ENCODE results near the gene DEDD2.

The DEDD2 gene

GRCh38 chr19:42169486-42170413, 47.7 kb downstream of the DEDD2 start:
- TF ChIP-seq GABPA (IDR thresholded peaks at IDR 0.05; ENCODE audit: low read depth) (no peak), REST (IDR thresholded peaks at IDR 0.05; ENCODE audit: insufficient replicate concordance, low read depth) (no peak), CTCF (IDR thresholded peaks at IDR 0.05; ENCODE audit: insufficient read depth, low read length) (no peak), SPI1 (IDR thresholded peaks at IDR 0.05; ENCODE audit: borderline replicate concordance, low read depth) (no peak), POLR2AphosphoS5 (IDR thresholded peaks at IDR 0.05; ENCODE audit: low read depth) (no peak)
- Histone ChIP-seq H3K27me3 (ENCODE audit: insufficient read depth, poor library complexity, severe bottlenecking) (no peaks in the 10 kb centered on the region), H3K4me3 (replicated peaks; ENCODE audit: insufficient read depth, low read length) (no peak overlapping the region), H3K27ac (replicated peaks) (no peak overlapping the region)
- no peak for DNase-seq (ENCODE audit: low read depth in 1 of 2, low spot score in 1 of 2)

- Histone ChIP-seq H3K27ac (replicated peaks) (no peak overlapping the region), H3K27me3 (ENCODE audit: insufficient read depth, poor library complexity, severe bottlenecking) (no peaks in the 10 kb centered on the region), H3K4me3 (replicated peaks; ENCODE audit: insufficient read depth, low read length) (no peak overlapping the region)
- no peak for TF ChIP-seq SPI1 (IDR thresholded peaks at IDR 0.05; ENCODE audit: borderline replicate concordance, low read depth)
- no peak for TF ChIP-seq POLR2AphosphoS5 (IDR thresholded peaks at IDR 0.05; ENCODE audit: low read depth)
- no peak for TF ChIP-seq CTCF (IDR thresholded peaks at IDR 0.05; ENCODE audit: insufficient read depth, low read length)
- no peak for TF ChIP-seq REST (IDR thresholded peaks at IDR 0.05; ENCODE audit: insufficient replicate concordance, low read depth)
- TF ChIP-seq GABPA (IDR thresholded peaks at IDR 0.05; ENCODE audit: low read depth), result no peak
- no peak for DNase-seq (ENCODE audit: low read depth in 1 of 2, low spot score in 1 of 2)
These were observed 49.3 kb downstream of the DEDD2 start for GRCh38 chr19:42168206-42168605.

- H3K27me3 ChIP-seq (ENCODE audit: insufficient read depth, poor library complexity, severe bottlenecking), result no peaks in the 10 kb centered on the region
- H3K27ac ChIP-seq (replicated peaks), result no peak overlapping the region
- DNase-seq (ENCODE audit: low read depth in 1 of 2, low spot score in 1 of 2), result no peak
These were observed 51.2 kb downstream of the DEDD2 start for GRCh38 chr19:42166316-42166715.

More at GRCh38 chr19:42166316-42166715, 51.2 kb downstream of the DEDD2 start:
- H3K4me3 ChIP-seq (replicated peaks; ENCODE audit: insufficient read depth, low read length), result no peak overlapping the region
- TF ChIP-seq SPI1 (IDR thresholded peaks at IDR 0.05; ENCODE audit: borderline replicate concordance, low read depth), result no peak
- no peak for TF ChIP-seq POLR2AphosphoS5 (IDR thresholded peaks at IDR 0.05; ENCODE audit: low read depth)
- TF ChIP-seq REST (IDR thresholded peaks at IDR 0.05; ENCODE audit: insufficient replicate concordance, low read depth), result no peak
- TF ChIP-seq GABPA (IDR thresholded peaks at IDR 0.05; ENCODE audit: low read depth), result no peak
- no peak for TF ChIP-seq CTCF (IDR thresholded peaks at IDR 0.05; ENCODE audit: insufficient read depth, low read length)

Measured in HL-60 (cell line).